ENCODE measurements around the gene FOS. TPM values are rescaled to one million over a fixed set of nuclear protein-coding genes. Genes with fewer than 3 reads are reported as not detected.

FOS gene
- total RNA-seq, 1 donor from 2014 or later, result 598 TPM

GRCh38 chr14:75273272-75274049, 5.2 kb upstream of the FOS start:
- H3K4me3 Mint-ChIP-seq (ENCODE audit: unreplicated experiment), result no peak overlapping the region
- DNase-seq (ENCODE audit: extremely low spot score, unreplicated experiment), result no peak
- TF ChIP-seq CTCF (IDR thresholded peaks at IDR 0.05), result no peak
- H3K4me1 Mint-ChIP-seq (ENCODE audit: unreplicated experiment), result peaks cover 32% of the 10 kb centered on the region
- no peaks in the 10 kb centered on the region for H3K9me3 Mint-ChIP-seq (ENCODE audit: unreplicated experiment)
- H3K27me3 Mint-ChIP-seq (ENCODE audit: unreplicated experiment), result no peaks in the 10 kb centered on the region
- peak overlapping the region; percentile 75 for H3K27ac Mint-ChIP-seq (ENCODE audit: unreplicated experiment)
- H3K36me3 Mint-ChIP-seq (ENCODE audit: unreplicated experiment), result no peaks in the 10 kb centered on the region

- H3K4me1 Mint-ChIP-seq (ENCODE audit: unreplicated experiment), result peaks cover 27% of the 10 kb centered on the region
- no peak for DNase-seq (ENCODE audit: extremely low spot score, unreplicated experiment)
- peak overlapping the region; percentile 75 for H3K27ac Mint-ChIP-seq (ENCODE audit: unreplicated experiment)
- no peaks in the 10 kb centered on the region for H3K27me3 Mint-ChIP-seq (ENCODE audit: unreplicated experiment)
- H3K9me3 Mint-ChIP-seq (ENCODE audit: unreplicated experiment), result no peaks in the 10 kb centered on the region
- no peak overlapping the region for H3K4me3 Mint-ChIP-seq (ENCODE audit: unreplicated experiment)
- no peak for TF ChIP-seq CTCF (IDR thresholded peaks at IDR 0.05)
- H3K36me3 Mint-ChIP-seq (ENCODE audit: unreplicated experiment), result no peaks in the 10 kb centered on the region
Measured at GRCh38 chr14:75274050-75274898, 4.4 kb upstream of the FOS start.

- DNase-seq (ENCODE audit: extremely low spot score, unreplicated experiment), result no peak
- Mint-ChIP-seq H3K27me3 (ENCODE audit: unreplicated experiment) (no peaks in the 10 kb centered on the region), H3K27ac (ENCODE audit: unreplicated experiment) (peak overlapping the region; percentile 15), H3K4me3 (ENCODE audit: unreplicated experiment) (no peak overlapping the region), H3K36me3 (ENCODE audit: unreplicated experiment) (peaks cover 3% of the 10 kb centered on the region), H3K9me3 (ENCODE audit: unreplicated experiment) (no peaks in the 10 kb centered on the region), H3K4me1 (ENCODE audit: unreplicated experiment) (peaks cover 32% of the 10 kb centered on the region)
- TF ChIP-seq CTCF (IDR thresholded peaks at IDR 0.05), result no peak
Measured at GRCh38 chr14:75274899-75275569, 3.6 kb upstream of the FOS start.

- H3K27ac Mint-ChIP-seq (ENCODE audit: unreplicated experiment), result peak overlapping the region; percentile 98
- H3K36me3 Mint-ChIP-seq (ENCODE audit: unreplicated experiment), result peaks cover 8% of the 10 kb centered on the region
- no peaks in the 10 kb centered on the region for H3K9me3 Mint-ChIP-seq (ENCODE audit: unreplicated experiment)
- DNase-seq (ENCODE audit: extremely low spot score, unreplicated experiment), result no peak
- H3K4me3 Mint-ChIP-seq (ENCODE audit: unreplicated experiment), result no peak overlapping the region
- no peak for TF ChIP-seq CTCF (IDR thresholded peaks at IDR 0.05)
- peaks cover 38% of the 10 kb centered on the region for H3K4me1 Mint-ChIP-seq (ENCODE audit: unreplicated experiment)
- H3K27me3 Mint-ChIP-seq (ENCODE audit: unreplicated experiment), result no peaks in the 10 kb centered on the region
Measured at GRCh38 chr14:75275598-75275997, 3.0 kb upstream of the FOS start.
